HFF-Myc (cell line): Measurements from ENCODE around the gene TEAD4.

ENCODE experiments used
- DNase-seq: peaks from one replicate; pipeline ENCODE4 v3.0.0-alpha.2; 2011; ENCODE audit warnings: low read depth; ENCODE audit errors: extremely low read depth
- H3K4me3 ChIP-seq: replicated peaks from 2 replicates; pipeline ENCODE4 v1.5.1; 2011; ENCODE audit warnings: low read depth, mild to moderate bottlenecking, control low read depth, low read length
- TF ChIP-seq, protein P1 (sequence below): IDR thresholded peaks from 2 replicates; pipeline ENCODE4 v1.5.1; 2012; ENCODE audit warnings: mild to moderate bottlenecking, low read depth, low read length, control low read depth; ENCODE audit errors: missing control alignments

The TEAD4 gene

DNA sequence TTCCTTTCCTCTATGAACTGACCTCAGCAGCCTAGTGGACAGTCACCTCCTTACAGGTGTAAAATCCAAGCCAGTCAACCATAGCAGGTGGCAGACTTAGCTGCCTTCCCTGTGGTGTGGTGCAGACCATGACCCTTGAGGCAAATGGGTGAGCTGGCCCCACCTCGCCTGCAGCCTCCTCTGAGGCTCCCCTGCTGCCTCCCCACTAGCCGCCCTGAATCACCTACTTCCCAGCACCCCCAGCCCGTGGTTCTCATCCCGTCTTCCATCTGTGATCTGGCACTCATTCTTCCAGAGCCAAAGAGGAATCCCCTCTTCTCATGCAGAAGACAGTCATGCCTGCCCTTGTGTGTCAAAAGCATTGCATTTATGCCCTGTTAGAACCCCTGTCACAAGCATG, 83.6 kb downstream of the TEAD4 start:
- TF ChIP-seq, protein P1, sequence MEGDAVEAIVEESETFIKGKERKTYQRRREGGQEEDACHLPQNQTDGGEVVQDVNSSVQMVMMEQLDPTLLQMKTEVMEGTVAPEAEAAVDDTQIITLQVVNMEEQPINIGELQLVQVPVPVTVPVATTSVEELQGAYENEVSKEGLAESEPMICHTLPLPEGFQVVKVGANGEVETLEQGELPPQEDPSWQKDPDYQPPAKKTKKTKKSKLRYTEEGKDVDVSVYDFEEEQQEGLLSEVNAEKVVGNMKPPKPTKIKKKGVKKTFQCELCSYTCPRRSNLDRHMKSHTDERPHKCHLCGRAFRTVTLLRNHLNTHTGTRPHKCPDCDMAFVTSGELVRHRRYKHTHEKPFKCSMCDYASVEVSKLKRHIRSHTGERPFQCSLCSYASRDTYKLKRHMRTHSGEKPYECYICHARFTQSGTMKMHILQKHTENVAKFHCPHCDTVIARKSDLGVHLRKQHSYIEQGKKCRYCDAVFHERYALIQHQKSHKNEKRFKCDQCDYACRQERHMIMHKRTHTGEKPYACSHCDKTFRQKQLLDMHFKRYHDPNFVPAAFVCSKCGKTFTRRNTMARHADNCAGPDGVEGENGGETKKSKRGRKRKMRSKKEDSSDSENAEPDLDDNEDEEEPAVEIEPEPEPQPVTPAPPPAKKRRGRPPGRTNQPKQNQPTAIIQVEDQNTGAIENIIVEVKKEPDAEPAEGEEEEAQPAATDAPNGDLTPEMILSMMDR, result no peak
- no peak overlapping the region for H3K4me3 ChIP-seq
- no peak for DNase-seq

DNA sequence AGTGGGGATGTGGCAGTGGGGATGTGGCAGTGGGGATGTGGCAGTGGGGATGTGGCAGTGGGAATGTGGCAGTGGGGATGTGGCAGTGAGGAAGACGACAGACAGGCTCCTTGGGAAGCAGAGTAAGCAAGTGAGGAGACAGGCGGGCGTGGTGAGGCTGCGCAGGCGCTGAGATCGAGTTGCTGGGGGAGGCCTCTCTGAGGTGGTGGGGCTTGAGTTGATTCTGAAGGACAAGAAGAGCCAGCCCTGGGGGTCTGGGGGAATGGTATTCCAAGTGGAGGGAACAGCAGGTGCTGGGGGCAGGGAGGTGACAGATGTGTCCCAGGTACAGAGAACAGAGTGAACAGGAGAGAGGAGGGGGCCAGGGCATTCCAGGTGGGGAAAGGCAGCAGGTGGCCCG, 84.2 kb downstream of the TEAD4 start:
- DNase-seq, result no peak
- TF ChIP-seq, protein P1, result no peak
- no peak overlapping the region for H3K4me3 ChIP-seq

DNA sequence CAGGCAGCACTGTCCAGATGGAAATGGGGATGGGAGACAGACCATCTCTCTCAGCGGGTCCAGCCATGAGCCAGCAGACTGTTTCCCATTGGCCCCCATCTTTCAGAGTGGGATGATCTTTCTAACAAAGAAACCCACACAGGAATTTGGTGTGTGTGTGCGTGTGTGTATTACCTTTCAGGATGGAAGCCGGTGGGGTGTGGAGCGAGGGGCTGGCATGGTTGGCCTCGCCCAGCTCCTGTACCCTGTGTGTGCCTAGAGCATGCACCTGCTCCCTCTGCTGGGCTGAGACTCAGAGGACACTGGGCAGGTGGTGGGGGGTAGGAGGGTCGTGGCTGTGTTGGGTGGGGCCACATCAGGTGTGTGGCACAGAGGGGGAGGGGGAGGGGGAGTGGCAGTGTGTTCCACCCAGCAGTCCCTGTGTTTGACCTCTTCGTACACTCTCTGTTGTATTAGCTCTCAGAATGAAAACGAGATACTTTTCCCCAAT, 85.0 kb downstream of the TEAD4 start:
- TF ChIP-seq, protein P1, result no peak
- no peak for DNase-seq
- no peak overlapping the region for H3K4me3 ChIP-seq

DNA sequence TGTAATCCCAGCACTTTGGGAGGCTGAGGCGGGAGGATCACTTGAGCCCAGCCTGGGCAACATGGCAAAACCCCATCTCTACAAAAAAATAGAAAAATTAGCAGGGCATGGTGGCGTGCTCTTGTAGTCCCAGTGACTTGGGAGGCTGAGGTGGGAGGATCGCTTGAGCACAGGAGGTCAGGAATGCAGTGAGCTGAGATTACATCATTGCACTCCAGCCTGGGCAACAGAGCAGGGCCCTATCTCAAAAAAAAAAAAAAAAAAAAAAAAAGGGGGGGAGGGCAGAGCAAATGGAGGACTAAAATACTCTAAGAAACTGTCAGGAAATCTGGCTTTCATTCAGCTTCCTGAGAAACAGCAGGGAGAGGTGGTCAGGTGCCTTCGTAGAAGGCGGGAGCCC, 86.3 kb downstream of the TEAD4 start:
- TF ChIP-seq, protein P1, result no peak
- H3K4me3 ChIP-seq, result no peak overlapping the region
- DNase-seq, result no peak

DNA sequence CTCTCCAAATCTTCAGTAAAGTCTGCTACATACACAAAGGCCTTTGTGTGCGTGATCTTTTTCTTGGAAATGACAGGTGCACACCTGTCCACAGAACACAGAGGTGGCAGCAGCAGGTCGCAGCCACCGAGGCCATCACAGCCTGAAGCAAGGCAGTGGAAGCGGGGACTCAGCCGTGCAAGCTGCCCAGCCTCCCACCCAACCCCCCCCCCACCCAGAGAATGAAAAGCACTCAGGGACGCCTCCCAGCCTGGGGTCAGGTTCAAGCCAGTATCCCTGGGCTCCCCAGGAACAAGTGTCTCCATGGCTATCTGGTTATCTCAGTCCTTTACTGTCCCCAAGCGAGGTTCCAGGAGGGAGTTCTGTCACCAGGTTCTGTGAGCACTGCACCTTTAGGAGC, 86.8 kb downstream of the TEAD4 start:
- H3K4me3 ChIP-seq, result no peak overlapping the region
- no peak for DNase-seq
- TF ChIP-seq, protein P1, result no peak

DNA sequence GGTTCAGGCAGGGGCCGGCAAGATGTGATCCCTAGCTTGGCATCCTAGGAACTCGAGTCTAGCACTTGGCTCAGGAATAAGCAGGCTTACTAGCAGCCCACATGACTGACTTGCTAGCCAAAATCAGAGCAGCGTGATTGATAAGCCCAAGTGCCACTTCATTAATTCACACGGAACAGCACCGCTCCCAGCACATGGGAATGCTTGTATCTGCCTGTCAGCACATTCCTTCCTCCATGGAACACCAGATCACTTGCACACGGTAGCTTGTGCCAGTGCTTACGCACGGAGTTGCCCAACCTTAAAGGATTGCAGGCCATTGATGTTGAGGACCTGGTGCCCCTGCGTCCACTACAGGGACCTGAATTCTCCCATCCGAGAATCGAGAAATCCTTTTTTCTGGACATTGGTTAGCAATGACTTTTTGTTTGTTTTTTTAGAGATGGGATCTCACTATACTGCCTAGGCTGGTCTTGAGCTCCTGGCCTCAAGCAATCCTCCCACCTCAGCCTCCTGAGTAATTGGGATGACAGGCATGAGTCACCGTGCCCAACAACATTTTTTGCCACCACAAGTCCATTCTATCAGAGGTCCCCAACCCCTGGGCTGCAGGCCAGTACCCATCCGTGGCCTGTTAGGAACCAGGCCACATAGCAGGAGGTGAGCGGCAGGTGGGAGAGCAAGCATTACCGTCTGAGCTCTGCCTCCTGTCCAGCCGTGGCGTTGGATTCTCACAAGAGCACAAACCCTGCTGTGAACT, 87.4 kb downstream of the TEAD4 start:
- DNase-seq, result no peak
- H3K4me3 ChIP-seq, result no peak overlapping the region
- TF ChIP-seq, protein P1, result no peak
